Transverse colon (tissue), 3 donors: Measurements from ENCODE around the gene MCM3AP.

ENCODE experiments used
- EP300 ChIP-seq: sonication (generic); formaldehyde crosslinking; IDR thresholded peaks from one replicate; pipeline ENCODE4 v1.6.1; 2017; ENCODE audit warnings: antibody characterized with exemption, low read depth
- POLR2A ChIP-seq: fragments of 450-650 bp; IDR thresholded peaks from one replicate; pipeline ENCODE4 v1.6.1; 2016; ENCODE audit warnings: antibody characterized with exemption, mild to moderate bottlenecking, moderate library complexity
- TF ChIP-seq, protein P1 (sequence below), 5 experiments: fragments of 200-600 bp in 3 of 5; fragments of 450-650 bp in 2 of 5; sonication (generic) in 3 of 5; IDR thresholded peaks; 1 replicate in 2 of 5; 2 replicates in 3 of 5; pipeline ENCODE4 v1.5.1; 2016 to 2017; ENCODE audit warnings: antibody characterized with exemption in 5 of 5, inconsistent platforms in 3 of 5, mild to moderate bottlenecking in 2 of 5, moderate library complexity in 1 of 5

DNA sequence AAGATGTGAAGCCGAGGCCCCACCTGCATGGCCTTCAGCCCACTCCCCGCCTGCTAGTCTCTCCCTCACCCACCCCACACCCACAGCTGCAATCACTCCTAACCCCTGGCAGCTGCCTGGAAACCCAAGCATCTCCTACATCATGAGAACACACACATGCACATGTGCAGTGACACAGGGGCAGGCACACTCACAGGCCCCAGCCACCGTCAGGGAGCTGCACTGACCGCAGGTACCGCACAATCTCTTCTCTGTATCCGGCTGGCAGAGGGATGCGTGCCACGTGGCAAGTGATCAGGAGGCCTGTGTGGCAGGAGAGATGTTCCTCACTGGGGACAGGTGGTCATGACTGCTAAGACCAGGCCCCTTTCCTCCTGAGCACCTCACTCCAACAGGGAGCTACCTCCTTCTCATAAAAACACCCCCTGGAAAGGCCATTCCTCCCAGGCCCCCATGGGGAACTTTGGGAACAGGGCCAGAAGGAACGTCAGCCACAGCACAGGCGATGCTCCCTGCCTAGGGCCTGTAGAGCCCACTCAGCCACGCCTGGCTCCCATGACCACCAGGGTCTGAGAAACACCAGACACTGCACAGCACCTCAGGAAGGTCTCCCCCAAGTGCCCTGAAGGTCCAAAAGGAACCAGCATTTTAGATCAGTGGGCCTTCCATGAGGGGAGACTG lies 62.8 kb downstream of the MCM3AP start:
- TF ChIP-seq, protein P1, sequence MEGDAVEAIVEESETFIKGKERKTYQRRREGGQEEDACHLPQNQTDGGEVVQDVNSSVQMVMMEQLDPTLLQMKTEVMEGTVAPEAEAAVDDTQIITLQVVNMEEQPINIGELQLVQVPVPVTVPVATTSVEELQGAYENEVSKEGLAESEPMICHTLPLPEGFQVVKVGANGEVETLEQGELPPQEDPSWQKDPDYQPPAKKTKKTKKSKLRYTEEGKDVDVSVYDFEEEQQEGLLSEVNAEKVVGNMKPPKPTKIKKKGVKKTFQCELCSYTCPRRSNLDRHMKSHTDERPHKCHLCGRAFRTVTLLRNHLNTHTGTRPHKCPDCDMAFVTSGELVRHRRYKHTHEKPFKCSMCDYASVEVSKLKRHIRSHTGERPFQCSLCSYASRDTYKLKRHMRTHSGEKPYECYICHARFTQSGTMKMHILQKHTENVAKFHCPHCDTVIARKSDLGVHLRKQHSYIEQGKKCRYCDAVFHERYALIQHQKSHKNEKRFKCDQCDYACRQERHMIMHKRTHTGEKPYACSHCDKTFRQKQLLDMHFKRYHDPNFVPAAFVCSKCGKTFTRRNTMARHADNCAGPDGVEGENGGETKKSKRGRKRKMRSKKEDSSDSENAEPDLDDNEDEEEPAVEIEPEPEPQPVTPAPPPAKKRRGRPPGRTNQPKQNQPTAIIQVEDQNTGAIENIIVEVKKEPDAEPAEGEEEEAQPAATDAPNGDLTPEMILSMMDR (IDR thresholded peaks at IDR 0.05), result no peak
- TF ChIP-seq EP300 (no peak), POLR2A (no peak)
